ENCODE measurements around the gene SLC43A2. TPM values are rescaled to one million over a fixed set of nuclear protein-coding genes. Genes with fewer than 3 reads are reported as not detected.

The SLC43A2 gene
- total and polyA plus RNA-seq, 10 of the 15 experiments (the other 5 are each of a cell fraction or from before 2014, with no cell fraction given) = 0.03 to 14.0 (median 5.3) TPM

DNA sequence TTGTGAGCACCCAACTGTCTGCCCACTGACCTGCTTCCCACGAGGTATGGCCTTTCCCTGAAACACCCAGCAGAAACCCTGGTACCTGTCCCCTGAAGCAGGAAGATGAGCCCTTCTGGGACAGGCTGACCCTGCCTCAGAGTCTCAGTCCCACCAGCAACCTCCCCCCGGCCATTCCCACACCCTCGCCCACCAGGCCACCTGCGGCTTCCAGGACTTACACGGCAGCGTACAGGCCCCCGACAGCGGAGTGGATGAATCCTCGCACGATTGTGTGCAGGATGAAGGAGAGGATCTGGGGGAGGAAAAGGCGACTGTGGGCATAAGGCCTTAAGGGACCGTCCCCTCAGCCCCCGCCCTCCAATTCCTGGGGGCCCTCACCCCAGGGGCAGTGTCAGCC, 50.6 kb downstream of the SLC43A2 start:
- ATAC-seq = no peak
- no peak for FAIRE-seq

DNA sequence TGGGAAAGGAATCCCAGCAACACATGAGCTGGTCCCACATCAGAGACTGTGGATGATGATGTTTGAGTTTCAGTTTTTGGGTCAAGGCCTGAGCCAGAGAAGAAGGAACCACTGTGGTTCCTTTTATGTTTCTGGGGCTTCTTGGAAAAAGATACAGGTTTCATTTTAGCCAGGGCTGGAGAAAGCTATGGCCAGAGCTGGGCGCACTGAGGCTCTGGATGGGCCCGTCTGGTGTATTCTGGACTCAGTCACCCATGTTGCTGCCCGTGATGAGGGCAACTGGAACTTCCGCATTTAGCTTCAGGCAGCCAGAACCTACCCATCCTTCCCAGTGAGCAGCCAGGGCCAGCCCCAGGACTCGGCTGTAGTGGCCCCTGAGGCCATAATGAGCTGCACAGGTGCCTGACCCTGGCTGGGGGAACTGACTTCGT, 51.0 kb downstream of the SLC43A2 start:
- peak; percentile 63 for ATAC-seq
- Histone ChIP-seq H3K4me3 (no peak overlapping the region), H4K20me1 (ENCODE audit: control insufficient read depth, insufficient read depth) (no peaks in the 10 kb centered on the region), H3K9me3 (replicated peaks; ENCODE audit: control insufficient read depth, insufficient read depth, low read length) (no peaks in the 10 kb centered on the region), H3K9ac (ENCODE audit: control insufficient read depth, insufficient read depth, low read length) (peak overlapping the region; percentile 59), H3K36me3 (ENCODE audit: control insufficient read depth in 2 of 2, insufficient read depth in 2 of 2, low read length in 1 of 2) (no peaks in the 10 kb centered on the region; a peak in 1 of 4 replicates), H3K4me1 (ENCODE audit: control insufficient read depth, insufficient read depth, low read length) (peaks cover 10% of the 10 kb centered on the region), H3K27me3 (replicated peaks in 1 of 2; ENCODE audit: control insufficient read depth in 2 of 2, insufficient read depth in 2 of 2, low read length in 1 of 2) (no peaks in the 10 kb centered on the region), H2AFZ (ENCODE audit: control insufficient read depth, low read depth, low read length) (peak overlapping the region; percentile 82), H3K27ac (ENCODE audit: control insufficient read depth, insufficient read depth) (peak overlapping the region; percentile 59), H3K79me2 (ENCODE audit: control insufficient read depth, insufficient read depth, low read length) (no peaks in the 10 kb centered on the region), H3K4me2 (ENCODE audit: control insufficient read depth, insufficient read depth) (peak overlapping the region; percentile 43; the same call in 1 of the 2 replicates)
- ChIA-PET CTCF (interaction anchor here (0.7 to 11.9 kb wide), 7 partner anchors 9 to 68 kb away, joined by 3 to 380 read pairs (median 3); partner anchors contain the start of genes SCARF1 and SLC43A2), POLR2A (interaction anchor here (0.6 to 1.7 kb wide), 4 partner anchors 30 to 171 kb away, joined by 4 to 9 read pairs (median 6); partner anchors contain the start of gene SLC43A2), RAD21 (ENCODE audit: unreplicated experiment) (interaction anchor here (0.6 to 10.1 kb wide), 5 partner anchors 11 to 61 kb away, joined by 3 to 317 read pairs (median 3); partner anchors contain the start of gene SLC43A2), SMC1A (ENCODE audit: uncharacterized antibody, unreplicated experiment) (interaction anchor here (0.7 to 3.4 kb wide), 8 partner anchors 12 to 212 kb away, joined by 3 to 19 read pairs (median 4); partner anchors contain the start of gene SLC43A2)
- FAIRE-seq = no peak
- intact Hi-C loops (cut with micrococcal nuclease; ENCODE audit: unreplicated experiment) (loop anchor here (1.0 to 2.0 kb wide), 2 partner anchors 15 to 50 kb away; no protein-coding TSS in a partner anchor), in situ Hi-C loops (cut with MboI) (loop anchor here (10.0 kb wide), 1 partner anchor 47 kb away; the partner anchor contains the start of gene SLC43A2)
- WGBS (ENCODE audit: insufficient coverage, insufficient replicate concordance, low lambda C conversion rate, missing lambda C conversion rate) = 57% methylated on average over 6 of the region's 6 CpGs
- no peak for DNase-seq (ENCODE audit: low read depth, low spot score)
- BruUV-seq (replicated peaks) = no TSS peak
- TF ChIP-seq, protein P1, sequence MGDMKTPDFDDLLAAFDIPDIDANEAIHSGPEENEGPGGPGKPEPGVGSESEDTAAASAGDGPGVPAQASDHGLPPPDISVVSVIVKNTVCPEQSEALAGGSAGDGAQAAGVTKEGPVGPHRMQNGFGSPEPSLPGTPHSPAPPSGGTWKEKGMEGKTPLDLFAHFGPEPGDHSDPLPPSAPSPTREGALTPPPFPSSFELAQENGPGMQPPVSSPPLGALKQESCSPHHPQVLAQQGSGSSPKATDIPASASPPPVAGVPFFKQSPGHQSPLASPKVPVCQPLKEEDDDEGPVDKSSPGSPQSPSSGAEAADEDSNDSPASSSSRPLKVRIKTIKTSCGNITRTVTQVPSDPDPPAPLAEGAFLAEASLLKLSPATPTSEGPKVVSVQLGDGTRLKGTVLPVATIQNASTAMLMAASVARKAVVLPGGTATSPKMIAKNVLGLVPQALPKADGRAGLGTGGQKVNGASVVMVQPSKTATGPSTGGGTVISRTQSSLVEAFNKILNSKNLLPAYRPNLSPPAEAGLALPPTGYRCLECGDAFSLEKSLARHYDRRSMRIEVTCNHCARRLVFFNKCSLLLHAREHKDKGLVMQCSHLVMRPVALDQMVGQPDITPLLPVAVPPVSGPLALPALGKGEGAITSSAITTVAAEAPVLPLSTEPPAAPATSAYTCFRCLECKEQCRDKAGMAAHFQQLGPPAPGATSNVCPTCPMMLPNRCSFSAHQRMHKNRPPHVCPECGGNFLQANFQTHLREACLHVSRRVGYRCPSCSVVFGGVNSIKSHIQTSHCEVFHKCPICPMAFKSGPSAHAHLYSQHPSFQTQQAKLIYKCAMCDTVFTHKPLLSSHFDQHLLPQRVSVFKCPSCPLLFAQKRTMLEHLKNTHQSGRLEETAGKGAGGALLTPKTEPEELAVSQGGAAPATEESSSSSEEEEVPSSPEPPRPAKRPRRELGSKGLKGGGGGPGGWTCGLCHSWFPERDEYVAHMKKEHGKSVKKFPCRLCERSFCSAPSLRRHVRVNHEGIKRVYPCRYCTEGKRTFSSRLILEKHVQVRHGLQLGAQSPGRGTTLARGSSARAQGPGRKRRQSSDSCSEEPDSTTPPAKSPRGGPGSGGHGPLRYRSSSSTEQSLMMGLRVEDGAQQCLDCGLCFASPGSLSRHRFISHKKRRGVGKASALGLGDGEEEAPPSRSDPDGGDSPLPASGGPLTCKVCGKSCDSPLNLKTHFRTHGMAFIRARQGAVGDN (IDR thresholded peaks at IDR 0.05) = peak; percentile 57
- no peak for TF ChIP-seq TCF12 (IDR thresholded peaks at IDR 0.05; ENCODE audit: low read depth, low read length)
- no peak for TF ChIP-seq CHD4 (IDR thresholded peaks at IDR 0.05)
- TF ChIP-seq, protein P2, sequence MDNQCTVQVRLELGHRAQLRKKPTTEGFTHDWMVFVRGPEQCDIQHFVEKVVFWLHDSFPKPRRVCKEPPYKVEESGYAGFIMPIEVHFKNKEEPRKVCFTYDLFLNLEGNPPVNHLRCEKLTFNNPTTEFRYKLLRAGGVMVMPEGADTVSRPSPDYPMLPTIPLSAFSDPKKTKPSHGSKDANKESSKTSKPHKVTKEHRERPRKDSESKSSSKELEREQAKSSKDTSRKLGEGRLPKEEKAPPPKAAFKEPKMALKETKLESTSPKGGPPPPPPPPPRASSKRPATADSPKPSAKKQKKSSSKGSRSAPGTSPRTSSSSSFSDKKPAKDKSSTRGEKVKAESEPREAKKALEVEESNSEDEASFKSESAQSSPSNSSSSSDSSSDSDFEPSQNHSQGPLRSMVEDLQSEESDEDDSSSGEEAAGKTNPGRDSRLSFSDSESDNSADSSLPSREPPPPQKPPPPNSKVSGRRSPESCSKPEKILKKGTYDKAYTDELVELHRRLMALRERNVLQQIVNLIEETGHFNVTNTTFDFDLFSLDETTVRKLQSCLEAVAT (IDR thresholded peaks at IDR 0.05) = no peak
- peak; percentile 23; the same call in 1 of the 2 replicates for TF ChIP-seq SPI1 (IDR thresholded peaks at IDR 0.05; ENCODE audit: borderline replicate concordance, insufficient read depth, low read depth, low read length)
- no peak for TF ChIP-seq YBX1 (IDR thresholded peaks at IDR 0.05)
- peak; percentile 2; the same call in 1 of the 2 replicates for TF ChIP-seq RUNX3 (IDR thresholded peaks at IDR 0.05; ENCODE audit: low read length)
- TF ChIP-seq TAF1 (IDR thresholded peaks at IDR 0.05; ENCODE audit: borderline replicate concordance, low read depth, low read length) = 0 out of 2 replicates have a peak, but pooled peaks have one; percentile 24

More for the DNA sequence above, 50.6 kb downstream of the SLC43A2 start:
- ChIA-PET POLR2A (interaction anchor here (0.6 to 1.7 kb wide), 4 partner anchors 29 to 172 kb away, joined by 4 to 9 read pairs (median 6); partner anchors contain the start of gene SLC43A2), RAD21 (ENCODE audit: unreplicated experiment) (interaction anchor here (1.0 to 10.1 kb wide), 4 partner anchors 12 to 51 kb away, joined by 3 to 317 read pairs (median 10); partner anchors contain the start of gene SLC43A2), CTCF (interaction anchor here (0.8 to 11.9 kb wide), 6 partner anchors 9 to 68 kb away, joined by 3 to 380 read pairs (median 4); partner anchors contain the start of genes SCARF1 and SLC43A2), SMC1A (ENCODE audit: uncharacterized antibody, unreplicated experiment) (interaction anchor here (0.7 to 3.4 kb wide), 8 partner anchors 12 to 213 kb away, joined by 3 to 19 read pairs (median 4); partner anchors contain the start of gene SLC43A2)
- Histone ChIP-seq H2AFZ (ENCODE audit: control insufficient read depth, low read depth, low read length) (peak overlapping the region; percentile 82), H3K9me3 (replicated peaks; ENCODE audit: control insufficient read depth, insufficient read depth, low read length) (no peaks in the 10 kb centered on the region), H3K27me3 (replicated peaks in 1 of 2; ENCODE audit: control insufficient read depth in 2 of 2, insufficient read depth in 2 of 2, low read length in 1 of 2) (no peaks in the 10 kb centered on the region), H3K79me2 (ENCODE audit: control insufficient read depth, insufficient read depth, low read length) (no peaks in the 10 kb centered on the region), H3K27ac (ENCODE audit: control insufficient read depth, insufficient read depth) (peak overlapping the region; percentile 59; the same call in 1 of the 2 replicates), H3K9ac (ENCODE audit: control insufficient read depth, insufficient read depth, low read length) (no peak overlapping the region), H4K20me1 (ENCODE audit: control insufficient read depth, insufficient read depth) (no peaks in the 10 kb centered on the region), H3K4me3 (no peak overlapping the region), H3K36me3 (ENCODE audit: control insufficient read depth in 2 of 2, insufficient read depth in 2 of 2, low read length in 1 of 2) (no peaks in the 10 kb centered on the region; a peak in 1 of 4 replicates), H3K4me1 (ENCODE audit: control insufficient read depth, insufficient read depth, low read length) (peaks cover 10% of the 10 kb centered on the region), H3K4me2 (ENCODE audit: control insufficient read depth, insufficient read depth) (no peak overlapping the region)
- no peak for DNase-seq (ENCODE audit: low read depth, low spot score)
- 84% methylated on average over 13 of the region's 13 CpGs for WGBS (ENCODE audit: insufficient coverage, insufficient replicate concordance, low lambda C conversion rate, missing lambda C conversion rate)
- TF ChIP-seq BHLHE40 (IDR thresholded peaks at IDR 0.05; ENCODE audit: borderline replicate concordance in 1 of 2, low read depth in 2 of 2, low read length in 1 of 2) = 0 out of 4 replicates have a peak, but pooled peaks of 1 of the 2 experiments have one; percentile 1
- TF ChIP-seq MXI1 (IDR thresholded peaks at IDR 0.05; ENCODE audit: low read depth, low read length) = no peak
- intact Hi-C loops (cut with micrococcal nuclease; ENCODE audit: unreplicated experiment) (no loop called here), in situ Hi-C loops (cut with MboI) (loop anchor here (10.0 kb wide), 1 partner anchor 47 kb away; the partner anchor contains the start of gene SLC43A2)
- no TSS peak for BruUV-seq (replicated peaks)

Data from GM12878 (cell line).